HL-60 (cell line): Measurements from ENCODE around the gene PIP4K2A.

Source experiments
- CTCF ChIP-seq: IDR thresholded peaks from one replicate; pipeline ENCODE4 v1.5.1; 2011; ENCODE audit warnings: low read length, control low read depth, inconsistent platforms; ENCODE audit not compliant: insufficient read depth
- GABPA ChIP-seq: IDR thresholded peaks from 2 replicates; pipeline ENCODE4 v1.6.1; 2012; ENCODE audit warnings: low read depth
- POLR2AphosphoS5 ChIP-seq: IDR thresholded peaks from 2 replicates; pipeline ENCODE4 v1.6.1; 2012; ENCODE audit warnings: low read depth
- SPI1 ChIP-seq: IDR thresholded peaks from 2 replicates; pipeline ENCODE4 v1.6.1; 2012; ENCODE audit warnings: low read depth, mild to moderate bottlenecking, borderline replicate concordance
- TF ChIP-seq, protein P1 (sequence below): IDR thresholded peaks from 2 replicates; pipeline ENCODE4 v1.6.1; 2012; ENCODE audit warnings: low read depth; ENCODE audit not compliant: insufficient replicate concordance

- TF ChIP-seq CTCF: no peak
- TF ChIP-seq, protein P1, sequence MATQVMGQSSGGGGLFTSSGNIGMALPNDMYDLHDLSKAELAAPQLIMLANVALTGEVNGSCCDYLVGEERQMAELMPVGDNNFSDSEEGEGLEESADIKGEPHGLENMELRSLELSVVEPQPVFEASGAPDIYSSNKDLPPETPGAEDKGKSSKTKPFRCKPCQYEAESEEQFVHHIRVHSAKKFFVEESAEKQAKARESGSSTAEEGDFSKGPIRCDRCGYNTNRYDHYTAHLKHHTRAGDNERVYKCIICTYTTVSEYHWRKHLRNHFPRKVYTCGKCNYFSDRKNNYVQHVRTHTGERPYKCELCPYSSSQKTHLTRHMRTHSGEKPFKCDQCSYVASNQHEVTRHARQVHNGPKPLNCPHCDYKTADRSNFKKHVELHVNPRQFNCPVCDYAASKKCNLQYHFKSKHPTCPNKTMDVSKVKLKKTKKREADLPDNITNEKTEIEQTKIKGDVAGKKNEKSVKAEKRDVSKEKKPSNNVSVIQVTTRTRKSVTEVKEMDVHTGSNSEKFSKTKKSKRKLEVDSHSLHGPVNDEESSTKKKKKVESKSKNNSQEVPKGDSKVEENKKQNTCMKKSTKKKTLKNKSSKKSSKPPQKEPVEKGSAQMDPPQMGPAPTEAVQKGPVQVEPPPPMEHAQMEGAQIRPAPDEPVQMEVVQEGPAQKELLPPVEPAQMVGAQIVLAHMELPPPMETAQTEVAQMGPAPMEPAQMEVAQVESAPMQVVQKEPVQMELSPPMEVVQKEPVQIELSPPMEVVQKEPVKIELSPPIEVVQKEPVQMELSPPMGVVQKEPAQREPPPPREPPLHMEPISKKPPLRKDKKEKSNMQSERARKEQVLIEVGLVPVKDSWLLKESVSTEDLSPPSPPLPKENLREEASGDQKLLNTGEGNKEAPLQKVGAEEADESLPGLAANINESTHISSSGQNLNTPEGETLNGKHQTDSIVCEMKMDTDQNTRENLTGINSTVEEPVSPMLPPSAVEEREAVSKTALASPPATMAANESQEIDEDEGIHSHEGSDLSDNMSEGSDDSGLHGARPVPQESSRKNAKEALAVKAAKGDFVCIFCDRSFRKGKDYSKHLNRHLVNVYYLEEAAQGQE: no peak
- no peak for TF ChIP-seq POLR2AphosphoS5
- no peak for TF ChIP-seq GABPA
- no peak for TF ChIP-seq SPI1
Measured at GRCh38 chr10:22545643-22546042, 168.7 kb downstream of the PIP4K2A start.
